ENCODE results near the gene ANKRD52. TPM values are rescaled to one million over a fixed set of nuclear protein-coding genes. Genes with fewer than 3 reads are reported as not detected.

ANKRD52 gene
- total RNA-seq, 4 donors from 2014 or later: 14.6 to 42.4 (median 23.9) TPM

DNA sequence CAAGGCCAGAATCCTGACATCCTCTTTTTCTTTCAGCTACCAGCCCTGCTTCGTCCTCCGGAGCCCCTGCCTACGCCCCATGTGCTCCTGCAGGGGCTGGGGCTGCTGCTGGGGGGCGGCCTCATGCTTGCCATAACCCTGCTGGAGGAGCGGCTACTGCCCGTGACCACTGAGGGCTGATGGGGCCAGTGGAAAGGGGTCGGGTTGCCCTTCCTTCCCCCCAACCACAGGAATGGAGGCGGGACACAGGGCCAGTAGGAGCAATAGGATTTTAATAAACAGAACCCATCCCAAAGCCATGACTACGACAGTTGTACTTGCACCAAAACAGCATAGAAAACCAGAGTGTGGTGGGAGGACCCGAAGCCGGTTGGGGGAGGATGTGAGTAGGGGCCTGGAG is 20.6 kb downstream of the ANKRD52 start:
- 56 to 59% methylated on average over 11 of the region's 11 CpGs for WGBS, 2 donors
- no peak for TF ChIP-seq EP300 (IDR thresholded peaks at IDR 0.05)
- no peak for TF ChIP-seq POLR2A (IDR thresholded peaks at IDR 0.05)
- no peak for TF ChIP-seq CTCF (IDR thresholded peaks at IDR 0.05)
- Histone ChIP-seq H3K9me3 (no peaks in the 10 kb centered on the region), H3K27ac (no peak overlapping the region), H3K4me3 (no peak overlapping the region), H3K4me1 (no peaks in the 10 kb centered on the region), H3K36me3 (peaks cover 0 to 69% (median 10%) of the 10 kb centered on the region in 3 donors), H3K27me3 (no peaks in the 10 kb centered on the region)
- no peak for DNase-seq (ENCODE audit: low spot score in 2 of 2)

GRCh38 chr12:56236985-56237384 is 21.2 kb downstream of the ANKRD52 start:
- Histone ChIP-seq H3K36me3 (peaks cover 0 to 63% (median 4%) of the 10 kb centered on the region in 3 donors), H3K4me3 (no peak overlapping the region), H3K27me3 (no peaks in the 10 kb centered on the region), H3K27ac (no peak overlapping the region), H3K9me3 (no peaks in the 10 kb centered on the region), H3K4me1 (no peaks in the 10 kb centered on the region)
- WGBS, 2 donors: 67 to 69% methylated on average over 4 to 5 of the region's 5 CpGs
- no peak for TF ChIP-seq EP300 (IDR thresholded peaks at IDR 0.05)
- TF ChIP-seq POLR2A (IDR thresholded peaks at IDR 0.05): no peak
- TF ChIP-seq CTCF (IDR thresholded peaks at IDR 0.05): no peak
- no peak for DNase-seq (ENCODE audit: low spot score in 2 of 2)

- Histone ChIP-seq H3K27ac (no peak overlapping the region), H3K4me1 (no peaks in the 10 kb centered on the region), H3K36me3 (peaks cover 0 to 54% (median 0%) of the 10 kb centered on the region in 3 donors), H3K27me3 (no peaks in the 10 kb centered on the region), H3K9me3 (no peaks in the 10 kb centered on the region), H3K4me3 (no peak overlapping the region)
- WGBS, 2 donors: 92 to 97% methylated on average over 6 of the region's 6 CpGs
- DNase-seq (ENCODE audit: low spot score in 2 of 2): no peak
- TF ChIP-seq EP300 (IDR thresholded peaks at IDR 0.05): no peak
- TF ChIP-seq POLR2A (IDR thresholded peaks at IDR 0.05): no peak
- no peak for TF ChIP-seq CTCF (IDR thresholded peaks at IDR 0.05)
These were observed 22.1 kb downstream of the ANKRD52 start for GRCh38 chr12:56236091-56236490.

DNA sequence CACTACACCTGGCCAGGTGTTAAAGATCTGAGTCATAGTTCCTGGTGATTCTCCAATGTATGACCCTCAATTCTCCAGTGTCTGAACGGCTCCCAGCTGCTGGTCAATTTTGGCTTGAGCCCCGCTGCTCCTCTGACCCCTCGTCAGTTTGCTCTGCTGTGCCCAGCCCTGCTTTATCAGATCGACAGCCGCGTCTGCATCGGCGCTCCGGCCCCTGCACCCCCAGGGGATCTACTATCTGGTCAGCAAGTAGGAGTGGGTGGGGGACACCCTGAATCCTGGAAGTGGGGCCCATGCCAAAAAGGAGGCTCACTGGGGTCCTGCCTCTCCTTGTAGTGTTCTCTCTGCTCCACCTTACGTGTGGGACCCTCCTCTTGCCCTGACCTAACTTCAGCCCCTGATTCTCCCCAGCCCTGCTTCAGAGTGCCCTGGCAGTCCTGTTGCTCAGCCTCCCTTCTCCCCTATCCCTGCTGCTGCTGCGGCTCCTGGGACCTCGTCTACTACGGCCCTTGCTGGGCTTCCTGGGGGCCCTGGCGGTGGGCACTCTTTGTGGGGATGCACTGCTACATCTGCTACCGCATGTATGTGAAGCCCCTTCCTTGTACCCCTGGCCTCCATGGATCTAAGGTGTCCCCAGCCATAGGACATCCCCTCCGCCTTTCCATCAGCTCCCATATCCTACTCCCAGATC is 23.3 kb downstream of the ANKRD52 start:
- Histone ChIP-seq H3K4me3 (no peak overlapping the region), H3K36me3 (peaks cover 0 to 43% (median 0%) of the 10 kb centered on the region in 3 donors), H3K9me3 (no peaks in the 10 kb centered on the region), H3K27ac (no peak overlapping the region), H3K4me1 (no peaks in the 10 kb centered on the region), H3K27me3 (no peaks in the 10 kb centered on the region)
- TF ChIP-seq EP300 (IDR thresholded peaks at IDR 0.05): no peak
- no peak for TF ChIP-seq POLR2A (IDR thresholded peaks at IDR 0.05)
- no peak for TF ChIP-seq CTCF (IDR thresholded peaks at IDR 0.05)
- no peak for DNase-seq (ENCODE audit: low spot score in 2 of 2)
- 68 to 77% methylated on average over 16 of the region's 16 CpGs for WGBS, 2 donors

- Histone ChIP-seq H3K4me3 (no peak overlapping the region), H3K27ac (peak overlapping the region in 1 of 4 donors; percentile 62), H3K4me1 (no peaks in the 10 kb centered on the region), H3K36me3 (peaks cover 0 to 43% (median 0%) of the 10 kb centered on the region in 3 donors), H3K27me3 (no peaks in the 10 kb centered on the region), H3K9me3 (no peaks in the 10 kb centered on the region)
- TF ChIP-seq POLR2A (IDR thresholded peaks at IDR 0.05) (no peak), EP300 (IDR thresholded peaks at IDR 0.05) (no peak), CTCF (IDR thresholded peaks at IDR 0.05) (no peak)
- WGBS, 2 donors: 77 to 81% methylated on average over 8 of the region's 11 CpGs
- no peak for DNase-seq (ENCODE audit: low spot score in 2 of 2)
These were observed 27.0 kb downstream of the ANKRD52 start for GRCh38 chr12:56231184-56231582.
